H1 (cell line): ENCODE data around the gene ZBTB7B. TPM values are rescaled to one million over a fixed set of nuclear protein-coding genes. Genes with fewer than 3 reads are reported as not detected.
A peak's percentile ranks its signal among the peaks of the same experiment; 100 is the strongest.

Experiments
- CTCF ChIA-PET: fragments of 300-600 bp; sonication (Branson Sonifier 250); formaldehyde crosslinking; loops from one replicate; lab custom pipeline; 2021; ENCODE audit not compliant: partially characterized antibody; lab: Charles Lee
- POLR2A ChIA-PET: fragments of 300-600 bp; sonication (Branson Sonifier 250); formaldehyde crosslinking; loops from one replicate; lab custom pipeline; 2021; ENCODE audit warnings: inconsistent platforms; ENCODE audit not compliant: partially characterized antibody; lab: Charles Lee
- DNase-seq, 2 experiments: peaks; one replicate each; pipeline versions ENCODE4 v3.0.0 to v3.0.0-alpha.2; 2010 to 2022; ENCODE audit warnings: low spot score in 2 of 2, low read depth in 1 of 2, mixed read lengths in 1 of 2
- FAIRE-seq: peaks from 2 replicates; lab custom pipeline; 2011; peaks lifted over from hg19 to GRCh38; lab: Jason Lieb, UNC
- H2AFZ ChIP-seq: 2 replicates; pipeline ENCODE4 v1.8.1; 2012; ENCODE audit warnings: low read length, inconsistent platforms
- H2AK5ac ChIP-seq: 2 replicates; pipeline ENCODE4 v1.6.1; 2013; ENCODE audit warnings: low read depth, low read length
- H2BK120ac ChIP-seq: replicated peaks from 2 replicates; pipeline ENCODE3; 2013; ENCODE audit warnings: low read depth, low read length, inconsistent platforms
- H2BK12ac ChIP-seq: 2 replicates; pipeline ENCODE4 v1.6.1; 2013; ENCODE audit warnings: low read depth, low read length
- H2BK15ac ChIP-seq: 2 replicates; pipeline ENCODE4 v1.6.1; 2013; ENCODE audit warnings: low read length
- H2BK20ac ChIP-seq: 2 replicates; pipeline ENCODE4 v1.6.1; 2013; ENCODE audit warnings: low read length
- H2BK5ac ChIP-seq: 2 replicates; pipeline ENCODE4 v1.6.1; 2013; ENCODE audit warnings: low read depth, low read length
- H3K14ac ChIP-seq: 2 replicates; pipeline ENCODE4 v1.6.1; 2013; ENCODE audit warnings: inconsistent platforms; ENCODE audit not compliant: insufficient read length
- H3K18ac ChIP-seq: 2 replicates; pipeline ENCODE4 v1.6.1; 2013; ENCODE audit warnings: low read length; ENCODE audit errors: extremely low read depth
- H3K23ac ChIP-seq: 2 replicates; pipeline ENCODE4 v1.6.1; 2013; ENCODE audit warnings: inconsistent platforms; ENCODE audit not compliant: insufficient read length
- H3K23me2 ChIP-seq: 2 replicates; pipeline ENCODE4 v1.6.1; 2013; ENCODE audit warnings: low read depth, low read length
- H3K27ac ChIP-seq: 2 replicates; pipeline ENCODE4 v1.6.1; 2011; ENCODE audit warnings: low read depth, low read length, inconsistent platforms
- H3K27me3 ChIP-seq, 4 experiments: replicated peaks in 1 of 4; 1 replicate in 1 of 4; 2 replicates in 3 of 4; pipeline versions ENCODE4 v1.6.1 to v1.8.1; 2011 to 2013; ENCODE audit warnings: low read length in 3 of 4, mild to moderate bottlenecking in 3 of 4, inconsistent platforms in 2 of 4, mixed read lengths in 2 of 4, moderate library complexity in 1 of 4; ENCODE audit not compliant: control insufficient read depth in 3 of 4, insufficient read depth in 3 of 4; ENCODE audit errors: extremely low read depth in 1 of 4
- H3K36me3 ChIP-seq, 4 experiments: 2 replicates each; pipeline versions ENCODE4 v1.6.1 to v1.8.1; 2011 to 2013; ENCODE audit warnings: mild to moderate bottlenecking in 4 of 4, low read length in 3 of 4, moderate library complexity in 2 of 4, control low read depth in 1 of 4, inconsistent platforms in 1 of 4; ENCODE audit not compliant: insufficient read depth in 4 of 4, control insufficient read depth in 2 of 4
- H3K4ac ChIP-seq: replicated peaks from 2 replicates; pipeline ENCODE3; 2013; ENCODE audit warnings: low read length, low read depth, mixed read lengths, inconsistent platforms; ENCODE audit not compliant: insufficient read length
- H3K4me1 ChIP-seq, 4 experiments: replicated peaks in 1 of 4; 1 replicate in 1 of 4; 2 replicates in 3 of 4; pipeline versions ENCODE4 v1.6.1 to v1.8.1; 2011 to 2013; ENCODE audit warnings: low read length in 3 of 4, inconsistent platforms in 2 of 4, mixed read lengths in 1 of 4; ENCODE audit not compliant: insufficient read depth in 4 of 4, control insufficient read depth in 3 of 4
- H3K4me2 ChIP-seq, 2 experiments: 2 replicates each; pipeline versions ENCODE4 v1.6.1 to v1.8.1; 2011 to 2013; ENCODE audit warnings: low read depth in 2 of 2, low read length in 2 of 2, control low read depth in 1 of 2, inconsistent platforms in 1 of 2, mild to moderate bottlenecking in 1 of 2; ENCODE audit not compliant: insufficient read depth in 1 of 2
- H3K4me3 ChIP-seq, 4 experiments: fragments of 200-600, 300-600 bp in 1 of 4; sonication (generic), shearing (Covaris generic), sonication (Bioruptor Twin) in 1 of 4; 2 replicates each; pipeline versions ENCODE4 v1.5.1 to v1.8.1; 2011 to 2016; ENCODE audit warnings: low read length in 4 of 4, low read depth in 3 of 4, control low read depth in 2 of 4, inconsistent platforms in 2 of 4, mild to moderate bottlenecking in 2 of 4, mixed read lengths in 1 of 4, moderate library complexity in 1 of 4; ENCODE audit not compliant: insufficient read depth in 2 of 4; ENCODE audit errors: extremely low read depth in 1 of 4
- H3K56ac ChIP-seq: replicated peaks from 2 replicates; pipeline ENCODE3; 2013; ENCODE audit warnings: low read depth, mild to moderate bottlenecking, mixed read lengths, low read length, inconsistent platforms; ENCODE audit not compliant: insufficient read length
- H3K79me1 ChIP-seq: 2 replicates; pipeline ENCODE4 v1.6.1; 2013; ENCODE audit warnings: low read depth, low read length, control low read depth
- H3K79me2 ChIP-seq, 2 experiments: 2 replicates each; pipeline versions ENCODE4 v1.6.1 to v1.8.1; 2012 to 2013; ENCODE audit warnings: low read length in 2 of 2, mild to moderate bottlenecking in 2 of 2, inconsistent platforms in 1 of 2; ENCODE audit not compliant: insufficient read depth in 2 of 2, control insufficient read depth in 1 of 2
- H3K9ac ChIP-seq, 4 experiments: replicated peaks in 1 of 4; 1 replicate in 1 of 4; 2 replicates in 3 of 4; pipeline versions ENCODE4 v1.6.1 to v1.8.1; 2011 to 2013; ENCODE audit warnings: low read depth in 3 of 4, low read length in 3 of 4, control low read depth in 2 of 4, mild to moderate bottlenecking in 2 of 4, moderate library complexity in 2 of 4, inconsistent platforms in 1 of 4; ENCODE audit errors: extremely low read depth in 1 of 4
- H3K9me3 ChIP-seq, 2 experiments: 2 replicates each; pipeline versions ENCODE4 v1.6.1 to v1.8.1; 2012 to 2013; ENCODE audit warnings: mild to moderate bottlenecking in 2 of 2, moderate library complexity in 2 of 2, control low read depth in 1 of 2, inconsistent platforms in 1 of 2, low read depth in 1 of 2, low read length in 1 of 2, mixed read lengths in 1 of 2; ENCODE audit not compliant: insufficient read depth in 2 of 2
- H4K20me1 ChIP-seq, 2 experiments: replicated peaks in 1 of 2; 2 replicates each; pipeline versions ENCODE3 to v1.8.1; 2011 to 2013; ENCODE audit warnings: inconsistent platforms in 2 of 2, low read length in 2 of 2, mild to moderate bottlenecking in 1 of 2; ENCODE audit not compliant: insufficient read depth in 2 of 2, control insufficient read depth in 1 of 2
- H4K5ac ChIP-seq: 2 replicates; pipeline ENCODE4 v1.6.1; 2013; ENCODE audit warnings: low read length, low read depth, mixed read lengths, inconsistent platforms; ENCODE audit not compliant: insufficient read length
- H4K8ac ChIP-seq: 2 replicates; pipeline ENCODE4 v1.8.0; 2013; ENCODE audit warnings: mild to moderate bottlenecking, moderate library complexity, low read length, inconsistent platforms; ENCODE audit not compliant: insufficient read depth; ENCODE audit errors: extremely low read depth
- H4K91ac ChIP-seq: replicated peaks from 2 replicates; pipeline ENCODE3; 2013; ENCODE audit warnings: low read length, mixed read lengths, inconsistent platforms; ENCODE audit not compliant: insufficient read length
- KDM5A ChIP-seq: fragments of 200-600 bp; IDR thresholded peaks from 2 replicates; pipeline ENCODE4 v1.7.1; 2012; ENCODE audit warnings: mild to moderate bottlenecking, low read length, inconsistent platforms, mixed read lengths
- WGBS, 2 experiments: shearing (Covaris generic) in 1 of 2; methylation state at CpG; one replicate each; pipeline versions ENCODE4 v1.1.6 to v1.1.7; 2013 to 2015; ENCODE audit warnings: low lambda C conversion rate in 2 of 2, mixed read lengths in 2 of 2, inconsistent platforms in 1 of 2, low coverage in 1 of 2, missing lambda C conversion rate in 1 of 2; ENCODE audit not compliant: insufficient replicate concordance in 2 of 2, insufficient coverage in 1 of 2, insufficient read length in 1 of 2; ENCODE audit errors: extremely low coverage in 1 of 2, missing lambda C conversion rate in 1 of 2; 5-methylcytosine and 5-hydroxymethylcytosine counted together
- polyA plus RNA-seq, 7 experiments: library from polyadenylated mRNA; depleted of rRNA in 3 of 7; stranded (reverse) in 5 of 7; unstranded in 2 of 7; fragments of >200 nt in 5 of 7; fragments of 200-250 nt in 2 of 7; gene quantifications; 1 replicate in 5 of 7; 2 replicates in 1 of 7; 4 replicates in 1 of 7; pipeline versions ENCODE4 v1.2.1 to v1.2.3, GENCODE V29; 2011 to 2013; ENCODE audit warnings: missing spikeins in 2 of 7, mixed read lengths in 2 of 7
- total RNA-seq: library from RNA; stranded (reverse); fragmentation: NEBNext Ultra II Directional; extraction: Animal tissue kit (Norgen Biotek cat#: 25700); gene quantifications from 2 replicates; pipeline ENCODE4 v1.2.1, GENCODE V29; 2021

Gene ZBTB7B
- total and polyA plus RNA-seq, 2 of the 8 experiments (the other 6 are each of a cell fraction or from before 2014, with no cell fraction given), result 24.5 to 36.9 TPM

GRCh38 chr1:155023627-155024026, 21.0 kb downstream of the ZBTB7B start:
- no peak overlapping the region for H3K4ac ChIP-seq
- H3K36me3 ChIP-seq, result no peaks in the 10 kb centered on the region
- no peaks in the 10 kb centered on the region for H3K79me1 ChIP-seq
- H4K91ac ChIP-seq, result no peak overlapping the region
- no peak overlapping the region for H2AFZ ChIP-seq
- no peaks in the 10 kb centered on the region for H4K20me1 ChIP-seq
- H3K79me2 ChIP-seq, result no peaks in the 10 kb centered on the region
- no peak overlapping the region for H2BK15ac ChIP-seq
- peaks cover 0 to 5% (median 0%) of the 10 kb centered on the region in 4 experiments; a peak in 3 of 7 replicates for H3K4me1 ChIP-seq
- H3K9me3 ChIP-seq, result no peaks in the 10 kb centered on the region
- 82% methylated on average over 5 of the region's 5 CpGs; no CpG with 5 or more reads in 1 of the 2 experiments for WGBS, 2 experiments
- no peak overlapping the region for H2BK5ac ChIP-seq
- H3K4me3 ChIP-seq, result no peak overlapping the region
- H2BK20ac ChIP-seq, result no peak overlapping the region
- peaks cover 0 to 3% (median under 1%) of the 10 kb centered on the region in 4 experiments; a peak in 1 of 7 replicates for H3K27me3 ChIP-seq
- no peak overlapping the region for H3K27ac ChIP-seq
- ChIA-PET CTCF (interaction anchor here (1.2 to 18.6 kb wide), 5 partner anchors 8 to 62 kb away, joined by 3 to 354 read pairs (median 130); partner anchors contain the start of genes ADAM15, EFNA4, LENEP and ZBTB7B), POLR2A (interaction anchor here (0.7 to 7.4 kb wide), 7 partner anchors 9 to 63 kb away, joined by 3 to 60 read pairs (median 3); partner anchors contain the start of genes DCST1, DCST2 and FLAD1)
- H3K23me2 ChIP-seq, result no peaks in the 10 kb centered on the region
- H4K5ac ChIP-seq, result no peak overlapping the region
- H3K56ac ChIP-seq, result no peak overlapping the region
- H3K18ac ChIP-seq, result no peak overlapping the region
- 0 out of 2 replicates have a peak overlapping the region, but pooled peaks have one; percentile 75 for H2AK5ac ChIP-seq
- H3K4me2 ChIP-seq, result no peak overlapping the region
- no peak overlapping the region for H3K14ac ChIP-seq
- H2BK12ac ChIP-seq, result no peak overlapping the region
- no peak for DNase-seq
- H3K9ac ChIP-seq, result no peak overlapping the region
- H2BK120ac ChIP-seq, result no peak overlapping the region
- no peak overlapping the region for H4K8ac ChIP-seq
- H3K23ac ChIP-seq, result no peak overlapping the region
- FAIRE-seq, result no peak
- TF ChIP-seq KDM5A, result no peak
